ENCODE results near the gene SEMA4G. TPM values are rescaled to one million over a fixed set of nuclear protein-coding genes. Genes with fewer than 3 reads are reported as not detected.

The SEMA4G gene
- total and polyA plus RNA-seq, 2 of the 13 experiments (the other 11 are each of a cell fraction or from before 2014, with no cell fraction given) = 46.2 to 207 TPM

GRCh38 chr10:100996678-100997359 is 27.5 kb downstream of the SEMA4G start (continued):
- TF ChIP-seq SNAPC4 (CRISPR knock-in tag; IDR thresholded peaks at IDR 0.05) (no peak), ZBTB10 (CRISPR knock-in tag; IDR thresholded peaks at IDR 0.05; ENCODE audit: borderline replicate concordance) (no peak), STAG1 (CRISPR knock-in tag; IDR thresholded peaks at IDR 0.05) (no peak), FOXM1 (CRISPR knock-in tag; IDR thresholded peaks at IDR 0.05) (no peak), CC2D1A (CRISPR knock-in tag; IDR thresholded peaks at IDR 0.05) (no peak), ZNF276 (CRISPR knock-in tag; IDR thresholded peaks at IDR 0.05; ENCODE audit: low read depth) (0 out of 2 replicates have a peak, but pooled peaks have one; percentile 9), ZFP36L1 (CRISPR knock-in tag; IDR thresholded peaks at IDR 0.05) (0 out of 2 replicates have a peak, but pooled peaks have one; percentile 41), SMAD1 (CRISPR knock-in tag; IDR thresholded peaks at IDR 0.05; ENCODE audit: borderline replicate concordance, low read depth) (no peak; the same call in 1 of the 2 replicates), ZNF205 (CRISPR knock-in tag; IDR thresholded peaks at IDR 0.05) (no peak), AGO2 (optimal IDR thresholded peaks at IDR 0.05; ENCODE audit: low read depth, low read length) (peak; percentile 19), BATF2 (CRISPR knock-in tag; IDR thresholded peaks at IDR 0.05) (no peak), POLR2G (IDR thresholded peaks at IDR 0.05; ENCODE audit: low read depth, low read length) (peak; percentile 56; the same call in 1 of the 2 replicates), ARID3A (IDR thresholded peaks at IDR 0.05; ENCODE audit: low read depth, low read length) (no peak), ZNF691 (CRISPR knock-in tag; IDR thresholded peaks at IDR 0.05; ENCODE audit: borderline replicate concordance, low read depth) (peak; percentile 17; the same call in 1 of the 2 replicates), NR2C2 (CRISPR knock-in tag; IDR thresholded peaks at IDR 0.05; ENCODE audit: borderline replicate concordance) (peak; percentile 52)
